OCI-LY7 (cell line): ENCODE measurements around the gene RTEL1.

Experiments
- CTCF ChIP-seq: fragments of 200-600 bp; sonication (generic); conservative IDR thresholded peaks from 2 replicates; pipeline ENCODE4 v1.5.1; 2014; ENCODE audit warnings: mild to moderate bottlenecking, antibody characterized with exemption, low read length, moderate library complexity, mixed read lengths
- EZH2phosphoT487 ChIP-seq: fragments of 200-600 bp; sonication (generic); IDR thresholded peaks from 2 replicates; pipeline ENCODE4 v1.6.1; 2018; ENCODE audit warnings: low read depth, borderline replicate concordance, mild to moderate bottlenecking, mixed run types, antibody characterized with exemption, low read length, moderate library complexity, mixed read lengths

GRCh38 chr20:63619086-63619485 is 39.0 kb upstream of the RTEL1 start:
- TF ChIP-seq CTCF (no peak), EZH2phosphoT487 (no peak)
